HG03520 (cell line): ENCODE results near the gene BIRC2.
"Not testable (repeated sequence)": the region's sequence is repeated elsewhere in the genome, so short reads cannot be mapped to it uniquely, and the experiment has no call there.

ENCODE experiments used
- ATAC-seq: cut with Tn5 transposase; IDR thresholded peaks from one replicate; pipeline ENCODE4 v1.9.1; 2021; ENCODE audit warnings: mild to moderate bottlenecking, moderate library complexity; ENCODE audit not compliant: unreplicated experiment

Gene BIRC2

DNA sequence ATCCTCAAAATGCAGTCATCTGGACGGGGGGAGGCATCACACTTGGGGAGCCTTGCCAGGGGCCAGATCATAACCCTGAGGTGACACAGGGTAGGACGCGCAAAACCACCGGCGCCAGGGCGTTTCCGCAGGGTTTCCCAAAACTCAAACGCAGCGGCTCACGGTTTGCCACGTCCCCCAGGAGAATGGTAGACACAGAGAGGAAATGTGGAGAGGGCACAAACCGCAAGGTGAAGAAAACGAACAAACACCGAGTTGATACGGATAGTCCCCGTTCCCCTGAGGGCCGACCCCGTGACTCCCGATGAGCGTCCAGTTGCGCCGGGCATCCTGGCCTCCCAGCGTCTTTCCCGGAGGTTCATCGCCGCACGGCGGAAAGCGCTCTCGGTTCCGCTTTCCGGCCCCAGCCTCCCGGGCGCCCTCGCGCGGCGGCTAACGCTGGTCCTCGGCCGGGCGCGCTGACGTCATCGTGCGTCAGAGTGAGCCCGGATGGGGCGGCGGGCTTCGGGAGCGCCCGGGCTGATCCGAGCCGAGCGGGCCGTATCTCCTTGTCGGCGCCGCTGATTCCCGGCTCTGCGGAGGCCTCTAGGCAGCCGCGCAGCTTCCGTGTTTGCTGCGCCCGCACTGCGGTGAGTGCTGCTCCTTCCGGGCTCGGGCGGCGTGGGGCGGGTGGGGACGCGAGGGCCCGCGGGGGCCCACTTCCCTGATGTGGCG, at the start of gene BIRC2:
BIRC2 (plus strand) TSS at position 467 of the 714 bp plus-strand sequence. CDS start 2,641 bp downstream, outside the sequence.
- peak; percentile 90 for ATAC-seq

DNA sequence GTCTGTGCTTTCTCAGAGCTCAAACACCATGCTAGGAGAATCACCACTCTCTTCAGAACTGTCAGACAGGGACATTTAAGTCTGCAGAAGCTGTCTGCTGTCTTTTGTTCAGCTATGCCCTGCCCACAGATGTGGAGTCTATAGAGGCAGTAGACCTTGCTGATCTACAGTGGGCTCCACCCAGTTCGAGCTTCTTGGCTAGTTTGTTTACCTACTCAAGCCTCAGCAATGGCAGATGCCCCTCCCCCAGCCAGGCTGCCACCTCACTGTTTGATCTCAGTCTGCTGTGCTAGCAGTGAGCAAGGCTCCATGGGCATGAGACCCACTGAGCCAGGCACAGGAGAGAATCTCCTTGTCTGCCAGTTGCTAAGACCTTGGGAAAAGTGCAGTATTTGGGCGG, 46.2 kb upstream of the BIRC2 start:
- ATAC-seq: not testable (repeated sequence)

DNA sequence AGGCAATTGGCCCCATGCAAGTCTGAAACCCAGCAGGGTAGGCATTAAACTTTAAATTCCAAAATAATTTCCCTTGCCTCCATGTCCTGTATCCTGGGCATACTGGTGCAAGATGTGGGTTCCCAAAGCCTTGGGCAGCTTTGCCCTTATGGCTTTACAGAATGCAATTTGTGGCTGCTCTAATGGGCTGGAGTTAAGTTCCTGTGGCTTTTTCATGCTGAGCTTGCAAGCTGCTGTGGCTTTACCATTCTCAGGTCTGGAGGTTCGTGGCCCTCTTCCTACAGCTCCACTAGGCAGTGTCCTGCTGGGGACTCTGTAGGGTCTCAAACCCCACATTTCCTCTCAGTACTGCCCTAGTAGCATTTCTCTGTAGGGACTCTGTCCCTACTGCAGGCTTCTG, 44.8 kb upstream of the BIRC2 start:
- ATAC-seq: no peak

DNA sequence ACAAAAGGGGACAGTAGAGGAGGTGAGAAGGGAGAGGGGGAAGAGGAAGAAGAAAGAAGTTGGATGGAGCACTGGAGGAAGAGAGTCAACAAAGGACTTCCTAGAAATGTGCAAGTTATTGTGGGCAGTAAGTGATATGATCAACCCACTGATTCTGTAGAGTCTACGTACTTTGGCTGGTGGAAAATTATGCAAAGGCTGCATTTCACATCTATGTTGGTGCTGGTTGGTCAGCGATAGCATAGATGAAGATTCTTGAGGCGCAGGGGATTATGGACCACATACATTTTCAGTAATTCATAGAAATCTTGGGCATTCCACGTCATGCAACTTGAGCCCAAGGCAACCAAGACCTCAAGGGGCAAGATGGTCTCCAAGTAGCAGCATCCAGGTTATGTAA, 42.3 kb upstream of the BIRC2 start:
- no peak for ATAC-seq

DNA sequence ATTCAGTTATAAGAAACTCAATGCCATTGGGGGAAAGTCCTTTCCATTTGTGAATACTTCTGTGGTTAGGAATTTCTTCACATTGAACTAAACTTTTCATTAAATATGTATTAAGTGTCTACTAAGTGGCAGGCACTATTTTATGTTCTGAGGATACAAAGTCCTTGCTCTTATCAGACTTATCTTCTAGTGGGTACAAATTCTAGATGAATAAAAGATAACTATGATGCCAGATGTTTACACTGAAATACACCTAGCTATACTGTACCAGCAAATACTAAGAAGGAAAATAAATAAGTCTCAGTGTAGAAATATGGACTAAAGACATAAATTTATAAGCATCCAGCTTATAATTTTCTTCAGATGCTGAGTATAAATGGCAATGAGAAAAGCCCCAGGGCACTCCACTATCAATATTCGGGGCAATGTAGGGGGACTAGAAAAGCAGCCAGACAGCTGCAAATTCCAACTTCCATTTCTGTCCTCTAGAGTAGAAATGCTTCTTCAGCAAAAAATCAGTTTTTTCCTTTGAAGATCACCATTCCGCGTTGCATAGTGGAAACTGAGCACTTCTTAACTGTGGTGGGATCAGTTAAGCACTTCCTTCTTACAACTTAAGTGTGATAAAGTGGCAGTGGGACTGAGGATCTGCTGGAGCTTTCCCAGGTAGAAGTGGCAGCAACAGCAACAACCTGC, 41.5 kb upstream of the BIRC2 start:
- no peak for ATAC-seq

DNA sequence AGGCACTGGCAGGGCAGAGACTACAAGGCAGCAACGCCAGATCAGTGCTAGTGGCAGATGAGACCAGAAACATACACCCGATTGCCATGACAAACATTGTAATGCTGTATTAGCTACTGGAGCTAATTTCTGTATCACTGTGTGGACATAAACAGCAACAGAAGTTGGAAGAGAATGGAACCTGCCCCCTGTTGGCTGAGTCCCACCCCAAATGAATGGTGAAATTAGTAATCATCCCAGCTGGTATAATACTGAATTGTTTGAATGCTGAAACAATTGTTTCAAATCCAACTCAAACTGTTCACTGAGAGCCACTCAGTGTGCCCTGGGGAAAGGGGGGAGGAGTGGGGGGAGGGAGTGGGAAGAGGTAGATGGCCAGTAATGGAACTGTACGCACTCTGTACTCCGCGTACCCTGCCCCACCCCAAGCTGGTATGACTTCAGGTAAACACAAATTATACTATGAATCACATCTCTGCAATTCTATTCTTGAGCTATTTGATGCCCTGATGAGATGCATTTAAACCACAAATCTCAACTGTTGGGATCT, 40.9 kb upstream of the BIRC2 start:
- no peak for ATAC-seq

DNA sequence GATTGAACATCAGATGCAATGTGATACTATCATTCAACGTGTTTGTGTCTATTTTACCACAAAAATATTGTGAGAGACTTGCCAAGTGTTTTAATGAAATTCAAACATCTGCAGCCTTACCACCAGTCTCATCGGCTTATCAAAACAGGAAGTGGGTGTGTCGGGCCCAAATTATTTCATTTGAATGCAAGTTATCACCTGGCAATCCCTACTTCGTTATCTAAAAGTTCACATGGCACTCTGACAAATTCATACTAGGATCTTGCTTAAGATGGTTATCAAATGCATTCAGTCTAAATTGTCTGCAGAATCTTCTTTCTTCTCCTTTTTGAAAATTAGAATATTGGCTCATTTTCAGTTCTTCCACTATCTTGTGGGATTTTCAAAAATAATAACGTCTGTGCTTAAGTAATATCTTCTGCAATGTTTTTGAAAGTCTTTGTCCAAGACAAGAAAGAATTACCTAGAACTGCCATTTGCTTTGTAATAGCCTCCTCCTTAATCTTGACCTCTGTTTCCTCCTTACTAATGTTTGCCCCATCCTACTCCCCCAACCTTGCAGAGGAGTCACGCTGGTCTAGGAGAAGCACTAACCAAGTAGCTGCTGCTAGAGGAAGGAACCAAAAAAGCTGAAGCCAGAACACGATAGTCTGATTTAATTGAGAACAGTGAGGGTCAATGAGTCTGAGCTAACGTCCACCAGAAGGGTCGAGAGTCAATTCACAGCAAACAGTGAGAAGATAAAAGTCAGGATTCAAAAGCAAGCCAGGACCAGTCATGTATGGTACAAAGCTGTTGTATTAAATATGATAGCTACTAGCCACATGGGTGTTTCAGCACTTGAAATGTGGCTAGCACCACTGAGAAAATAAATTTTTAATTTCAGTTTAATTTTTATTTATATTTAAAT, 39.9 kb upstream of the BIRC2 start:
- ATAC-seq: no peak

DNA sequence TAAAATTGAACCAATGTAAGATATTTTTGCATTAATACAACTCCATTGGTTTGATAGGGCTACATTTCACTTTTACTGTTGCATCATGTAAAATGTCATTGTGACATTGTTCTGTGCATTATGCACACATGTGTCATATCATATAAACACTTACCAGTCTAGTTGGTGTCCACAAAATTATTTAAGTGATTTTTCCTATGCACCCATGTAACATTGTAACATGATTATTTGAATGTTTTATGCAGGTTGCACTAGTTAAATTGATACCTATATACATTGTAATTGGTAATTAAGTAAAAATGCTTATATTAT, 39.3 kb upstream of the BIRC2 start:
- ATAC-seq: no peak

DNA sequence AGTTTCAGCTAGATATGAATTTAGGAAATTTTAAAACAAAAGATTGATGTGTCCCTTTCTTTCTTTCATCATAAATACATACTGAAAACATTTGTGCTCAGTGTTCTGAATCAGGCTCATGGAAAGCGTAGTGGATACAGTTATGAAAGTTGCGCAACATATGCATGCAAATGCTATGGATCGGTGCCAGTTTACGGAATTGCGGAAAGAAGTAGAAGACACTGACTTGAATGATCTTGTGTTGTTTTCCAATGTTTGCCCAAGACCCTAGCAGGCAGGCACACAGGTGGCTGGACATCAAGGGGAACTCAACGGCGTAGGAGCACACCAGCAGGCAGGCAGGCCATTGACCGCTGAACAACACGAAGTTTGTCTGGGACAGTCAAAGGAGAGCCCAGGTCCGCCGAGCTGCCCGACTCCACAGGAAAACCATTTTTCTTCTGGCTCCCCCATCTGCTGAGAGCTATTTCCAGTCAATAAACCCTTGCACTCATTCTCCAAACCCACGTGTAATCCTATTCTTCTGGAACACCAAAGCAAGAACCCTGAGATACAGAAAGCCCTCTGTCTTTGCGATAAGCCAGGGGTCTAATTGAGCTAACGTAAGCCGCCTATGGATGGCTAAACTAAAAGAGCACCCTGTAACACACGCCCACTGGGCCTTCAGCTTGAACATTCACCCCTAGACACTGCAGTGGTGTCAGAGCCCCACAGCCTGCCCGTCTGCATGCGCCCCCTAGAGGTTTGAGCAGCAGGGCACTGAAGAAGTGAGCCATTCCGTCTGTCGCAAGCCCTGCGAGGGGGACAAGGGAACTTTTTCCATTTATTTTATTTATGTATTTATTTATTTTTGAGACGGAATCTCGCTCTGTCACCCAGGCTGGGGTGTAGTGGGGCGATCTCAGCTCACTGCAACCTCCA, 37.1 kb upstream of the BIRC2 start:
- no peak for ATAC-seq

DNA sequence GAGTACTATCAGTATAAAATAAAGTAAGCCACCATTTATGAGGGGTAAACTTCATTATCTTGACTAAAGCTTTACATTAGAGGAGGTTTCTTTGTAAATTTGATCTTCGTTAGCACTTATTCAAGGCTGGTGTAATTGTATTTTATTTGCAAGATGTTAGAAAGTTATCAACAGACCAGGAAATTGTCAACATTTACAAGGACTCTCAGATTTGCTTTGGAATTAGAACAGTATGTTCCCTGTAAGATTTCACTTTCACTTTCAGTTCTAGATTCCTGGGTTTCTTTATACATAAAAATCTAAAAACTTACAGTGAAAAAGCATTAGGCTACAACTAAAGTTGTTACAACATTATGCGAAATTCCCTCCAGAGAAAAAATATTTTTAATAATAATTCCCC, 34.3 kb upstream of the BIRC2 start:
- ATAC-seq: no peak

DNA sequence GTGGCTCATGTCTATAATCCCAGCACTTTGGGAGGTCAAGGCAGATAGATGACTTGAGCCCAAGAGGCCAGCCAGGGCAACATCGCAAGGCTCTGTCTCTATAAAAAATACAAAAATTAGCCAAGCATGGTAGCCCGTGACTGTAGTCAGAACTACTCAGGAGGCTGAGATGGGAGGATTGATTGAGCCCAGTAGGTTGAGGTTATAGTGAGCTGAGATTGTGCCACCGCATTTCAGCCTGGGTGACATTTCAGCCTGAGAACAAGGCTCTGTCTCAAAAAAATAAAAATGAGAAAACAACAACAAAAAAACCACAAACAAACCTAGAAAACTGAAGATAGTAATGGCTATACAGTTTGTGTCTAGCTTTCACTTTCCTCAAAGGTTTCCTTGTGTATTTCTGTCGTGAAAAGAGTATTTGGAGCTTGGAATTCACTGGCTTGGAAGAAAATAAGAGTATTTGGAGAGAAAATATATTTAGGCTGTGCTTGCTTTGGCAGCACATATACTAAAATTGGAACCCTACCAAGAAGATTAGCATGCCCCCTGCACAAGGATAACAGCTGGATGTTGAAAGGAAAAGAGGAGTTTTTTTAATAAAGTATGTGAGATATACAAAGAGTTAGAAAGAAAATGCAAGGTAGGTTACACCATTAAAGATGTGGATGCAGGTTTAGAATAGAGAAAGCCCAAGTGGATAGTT, 33.6 kb upstream of the BIRC2 start:
- ATAC-seq: no peak

DNA sequence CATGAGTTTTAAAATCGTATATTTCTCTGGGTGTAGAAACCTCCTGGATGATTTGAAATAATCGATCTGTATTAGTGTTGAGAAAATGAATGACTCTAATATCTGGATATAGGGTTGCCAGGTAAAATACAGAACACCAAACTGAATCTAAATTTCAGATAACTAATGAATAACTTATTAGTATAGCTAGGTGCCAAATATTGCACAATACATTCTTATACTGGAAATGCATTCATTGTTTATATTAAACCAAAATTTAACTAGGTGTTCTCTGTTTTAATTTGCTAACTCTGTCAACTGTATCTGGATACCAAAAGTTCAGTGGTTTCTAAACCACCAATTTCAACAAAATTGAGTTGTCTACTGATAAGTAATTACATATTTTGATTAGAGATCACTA, 32.2 kb upstream of the BIRC2 start:
- no peak for ATAC-seq

DNA sequence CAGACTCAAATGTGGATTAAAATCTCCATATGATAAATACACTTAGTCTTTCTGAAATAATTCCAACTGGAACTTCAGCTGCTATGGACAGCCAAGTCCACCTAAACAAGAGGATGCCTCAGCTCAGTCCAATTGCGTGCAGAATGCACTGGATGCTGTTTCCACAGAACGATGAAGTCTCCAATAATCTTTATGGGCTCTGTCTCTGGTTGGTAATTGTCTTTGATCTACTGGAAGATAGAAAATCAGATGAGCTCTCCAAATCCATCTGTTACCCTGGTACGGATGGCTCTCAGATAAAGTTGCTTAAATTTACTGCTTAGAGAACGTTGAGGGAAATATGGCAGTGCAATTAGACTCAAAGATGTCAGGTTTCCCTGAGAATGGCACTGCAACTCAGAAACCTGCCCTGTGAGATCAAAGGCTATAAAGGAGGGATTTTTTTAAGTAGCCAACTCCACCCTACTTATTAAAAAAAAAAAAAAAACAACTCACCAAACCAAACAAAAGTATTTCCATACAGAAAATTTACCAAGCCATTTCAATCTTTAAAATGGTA, 30.6 kb upstream of the BIRC2 start:
- no peak for ATAC-seq

DNA sequence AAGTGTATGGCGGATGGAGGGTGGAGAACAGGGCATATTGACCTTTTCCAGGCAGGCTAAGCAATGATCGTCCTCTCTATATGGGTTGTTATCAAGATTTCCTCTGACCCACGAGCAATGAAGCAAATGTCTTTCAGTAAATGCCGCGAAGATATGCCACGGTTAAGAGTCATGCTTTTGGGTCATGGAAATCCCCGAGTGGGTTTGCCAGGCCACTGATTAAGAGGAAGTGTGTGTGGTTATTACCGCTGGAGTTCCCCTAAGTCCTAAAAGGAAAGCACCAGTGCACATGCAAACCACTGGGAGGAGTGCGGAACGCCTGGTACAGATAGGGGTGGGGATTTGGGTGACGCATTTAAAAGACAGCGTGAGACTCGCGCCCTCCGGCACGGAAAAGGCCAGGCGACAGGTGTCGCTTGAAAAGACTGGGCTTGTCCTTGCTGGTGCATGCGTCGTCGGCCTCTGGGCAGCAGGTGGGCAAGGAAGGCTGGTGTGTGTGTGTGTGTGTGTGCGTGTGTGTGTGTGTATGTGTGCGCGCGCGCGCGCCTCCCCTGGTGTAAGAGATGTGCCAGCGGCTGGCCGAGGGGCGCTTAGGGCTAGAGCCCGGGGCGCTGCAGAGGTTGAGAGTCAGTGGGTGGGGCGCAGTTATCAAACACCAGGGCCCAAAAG, 29.8 kb upstream of the BIRC2 start, which contains the start of gene BIRC3:
BIRC3 (plus strand) TSS at position 386 of the 669 bp plus-strand sequence. CDS start 7,026 bp downstream, outside the sequence.
- ATAC-seq: peak; percentile 84

DNA sequence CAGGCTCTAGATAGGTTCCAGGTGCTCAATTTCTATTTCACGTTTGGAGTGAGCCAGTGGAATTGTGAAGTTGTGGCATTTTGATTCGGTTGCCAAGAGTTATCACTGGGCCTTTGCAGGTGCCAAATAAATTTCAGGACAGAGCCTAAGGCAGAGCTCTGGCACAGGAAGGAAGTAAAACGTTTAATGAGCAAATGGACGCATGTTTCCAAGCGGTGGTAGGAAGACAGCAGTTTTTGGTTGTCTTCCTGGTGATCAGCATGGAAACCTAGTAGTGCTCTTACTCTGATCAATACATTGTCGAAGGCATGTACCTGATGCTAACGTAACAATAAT, 29.3 kb upstream of the BIRC2 start:
- ATAC-seq: no peak

DNA sequence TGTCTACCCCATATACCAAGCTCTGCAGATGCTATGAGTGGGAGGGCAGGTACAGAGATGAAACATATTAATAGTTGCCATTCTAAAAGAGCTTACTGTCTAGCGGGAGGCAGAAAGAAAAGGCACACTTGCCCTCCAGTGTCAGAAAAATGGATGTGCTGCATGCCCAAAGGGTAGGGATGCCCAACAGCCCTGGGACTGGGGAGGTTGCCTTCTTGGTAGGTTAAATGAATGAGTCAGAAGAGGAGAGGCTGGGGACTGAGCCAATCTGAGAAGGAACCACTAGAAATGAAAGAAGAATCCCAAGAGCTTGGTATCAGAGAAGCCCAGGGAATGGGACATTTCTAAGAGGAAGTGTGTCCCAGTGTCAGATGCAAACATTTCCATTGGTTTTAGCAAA, 28.5 kb upstream of the BIRC2 start:
- no peak for ATAC-seq

DNA sequence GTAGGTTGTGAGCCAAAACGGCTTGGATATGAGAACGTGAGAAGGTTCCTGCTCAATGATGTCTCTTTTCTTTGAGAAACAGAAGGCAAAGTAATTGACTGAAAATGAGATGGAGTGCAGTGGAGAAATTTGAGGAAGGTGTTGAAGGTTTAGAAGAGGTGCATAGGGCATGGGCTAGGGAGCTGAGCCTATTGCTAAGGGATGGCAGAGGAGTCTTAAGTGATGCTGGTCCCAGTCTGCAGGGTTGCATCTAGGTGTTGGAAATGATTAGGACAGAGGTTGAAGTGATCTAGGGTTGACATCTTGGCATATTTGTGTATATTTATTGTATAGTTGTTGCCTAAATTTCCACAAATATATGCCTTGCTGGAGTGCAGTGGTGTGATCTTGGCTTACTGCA, 27.5 kb upstream of the BIRC2 start:
- ATAC-seq: no peak

DNA sequence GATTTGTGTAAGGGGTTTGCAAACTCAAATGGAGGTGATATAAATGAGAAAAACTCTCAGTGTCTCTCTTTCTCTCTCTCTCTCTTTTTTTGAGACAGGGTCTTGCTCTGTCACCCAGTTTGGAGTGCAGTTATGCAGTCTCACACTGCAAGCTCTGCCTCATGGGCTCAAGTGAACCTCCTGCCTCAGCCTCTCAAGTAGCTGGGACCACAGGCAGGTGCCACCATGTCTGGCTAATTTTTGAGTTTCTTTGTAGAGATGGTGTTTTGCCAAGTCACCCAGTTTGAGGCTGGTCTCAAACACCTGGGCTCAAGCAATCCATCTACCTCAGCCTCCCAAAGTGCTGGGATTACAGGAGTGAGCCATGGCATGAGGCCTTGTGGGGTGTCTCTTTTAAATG, 26.8 kb upstream of the BIRC2 start:
- no peak for ATAC-seq

DNA sequence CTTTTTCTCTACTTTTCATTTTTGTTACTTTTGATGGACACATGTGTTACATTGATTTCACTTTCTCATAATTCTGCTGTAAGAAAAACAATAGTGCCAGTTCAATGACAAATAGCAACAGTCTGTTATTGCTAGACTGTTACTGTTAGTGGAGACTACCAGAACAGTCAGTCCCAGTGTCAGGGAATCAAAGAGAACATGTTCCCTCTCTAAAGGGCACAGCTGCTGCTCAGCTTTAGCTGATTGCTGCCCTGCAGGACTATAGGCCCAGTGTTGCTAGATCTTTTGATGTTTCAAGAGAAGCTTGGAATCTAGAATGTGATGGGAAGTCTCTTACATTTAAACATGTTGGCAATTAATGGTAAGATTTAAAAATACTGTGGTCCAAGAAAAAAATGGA, 26.3 kb upstream of the BIRC2 start:
- no peak for ATAC-seq
